Testis (tissue), 2 donors: ENCODE results near the gene DMRTA2.

ENCODE experiments used
- POLR2A ChIP-seq: fragments of 450-650 bp; IDR thresholded peaks from one replicate; pipeline ENCODE4 v1.6.1; 2017; ENCODE audit warnings: antibody characterized with exemption, mild to moderate bottlenecking, moderate library complexity
- TF ChIP-seq, protein P1 (sequence below), 3 experiments: fragments of 450-650 bp in 2 of 3; fragments of 200-600 bp in 1 of 3; sonication (generic) in 1 of 3; IDR thresholded peaks; one replicate each; pipeline ENCODE4 v1.5.1; 2016 to 2019; ENCODE audit warnings: antibody characterized with exemption in 3 of 3, mild to moderate bottlenecking in 2 of 3, moderate library complexity in 1 of 3

DNA sequence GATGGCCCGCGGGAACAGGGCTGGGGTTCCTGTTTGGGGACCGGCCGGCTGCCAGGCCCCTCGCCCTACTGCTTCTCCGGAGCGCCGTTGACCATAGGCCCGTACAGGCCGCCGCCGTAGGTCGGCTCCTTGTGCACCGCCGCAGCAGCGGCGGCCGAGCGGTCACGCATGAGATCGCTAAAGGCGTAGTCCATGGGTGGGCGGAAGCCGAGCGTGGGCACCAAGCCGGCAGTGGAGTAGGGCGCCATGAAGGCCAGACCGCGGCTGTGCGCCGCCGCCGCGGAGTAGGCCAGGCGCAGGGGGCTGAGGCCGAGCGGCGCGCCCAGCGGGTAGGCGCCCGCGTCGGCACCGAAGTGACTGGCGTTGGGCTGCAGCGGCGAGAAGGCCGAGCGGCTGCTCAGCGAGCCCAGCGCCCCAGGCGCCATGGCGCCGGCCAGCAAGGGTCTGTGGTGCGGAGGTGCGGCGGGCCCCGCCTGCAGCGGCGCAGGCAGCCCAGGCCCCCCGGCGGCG is 4.6 kb downstream of the DMRTA2 start:
- TF ChIP-seq, protein P1, sequence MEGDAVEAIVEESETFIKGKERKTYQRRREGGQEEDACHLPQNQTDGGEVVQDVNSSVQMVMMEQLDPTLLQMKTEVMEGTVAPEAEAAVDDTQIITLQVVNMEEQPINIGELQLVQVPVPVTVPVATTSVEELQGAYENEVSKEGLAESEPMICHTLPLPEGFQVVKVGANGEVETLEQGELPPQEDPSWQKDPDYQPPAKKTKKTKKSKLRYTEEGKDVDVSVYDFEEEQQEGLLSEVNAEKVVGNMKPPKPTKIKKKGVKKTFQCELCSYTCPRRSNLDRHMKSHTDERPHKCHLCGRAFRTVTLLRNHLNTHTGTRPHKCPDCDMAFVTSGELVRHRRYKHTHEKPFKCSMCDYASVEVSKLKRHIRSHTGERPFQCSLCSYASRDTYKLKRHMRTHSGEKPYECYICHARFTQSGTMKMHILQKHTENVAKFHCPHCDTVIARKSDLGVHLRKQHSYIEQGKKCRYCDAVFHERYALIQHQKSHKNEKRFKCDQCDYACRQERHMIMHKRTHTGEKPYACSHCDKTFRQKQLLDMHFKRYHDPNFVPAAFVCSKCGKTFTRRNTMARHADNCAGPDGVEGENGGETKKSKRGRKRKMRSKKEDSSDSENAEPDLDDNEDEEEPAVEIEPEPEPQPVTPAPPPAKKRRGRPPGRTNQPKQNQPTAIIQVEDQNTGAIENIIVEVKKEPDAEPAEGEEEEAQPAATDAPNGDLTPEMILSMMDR (IDR thresholded peaks at IDR 0.05), result no peak
- TF ChIP-seq POLR2A, result no peak
